Epidermal melanocyte (primary cell): Measurements from ENCODE around the gene HSPA12B.

Experiments
- DNase-seq: peaks from one replicate; pipeline ENCODE4 v3.0.0; 2011; ENCODE audit warnings: low spot score; ENCODE audit not compliant: insufficient read length

The HSPA12B gene

DNA sequence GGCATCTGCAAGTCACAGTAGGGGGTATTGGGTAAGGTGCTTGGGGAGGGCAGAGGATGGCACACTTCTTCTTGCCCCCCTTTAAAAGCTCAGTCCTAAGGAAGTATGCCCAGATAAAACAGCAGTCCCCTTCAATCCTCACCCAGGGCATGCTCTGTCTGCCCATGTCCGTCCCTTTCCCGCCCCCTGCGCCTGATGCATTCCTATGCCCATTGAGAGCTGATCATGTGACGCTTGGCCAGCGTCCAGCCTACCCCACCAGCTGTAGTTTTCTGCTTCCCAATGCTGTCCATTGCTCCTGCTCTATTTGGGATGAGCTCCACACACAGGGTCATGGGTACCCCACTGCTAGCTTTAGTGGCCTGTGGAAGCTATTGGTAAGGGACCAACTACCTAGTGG is 28.4 kb upstream of the HSPA12B start:
- DNase-seq = no peak

GRCh38 chr20:3705491-3705969 is 27.0 kb upstream of the HSPA12B start:
- no peak for DNase-seq

DNA sequence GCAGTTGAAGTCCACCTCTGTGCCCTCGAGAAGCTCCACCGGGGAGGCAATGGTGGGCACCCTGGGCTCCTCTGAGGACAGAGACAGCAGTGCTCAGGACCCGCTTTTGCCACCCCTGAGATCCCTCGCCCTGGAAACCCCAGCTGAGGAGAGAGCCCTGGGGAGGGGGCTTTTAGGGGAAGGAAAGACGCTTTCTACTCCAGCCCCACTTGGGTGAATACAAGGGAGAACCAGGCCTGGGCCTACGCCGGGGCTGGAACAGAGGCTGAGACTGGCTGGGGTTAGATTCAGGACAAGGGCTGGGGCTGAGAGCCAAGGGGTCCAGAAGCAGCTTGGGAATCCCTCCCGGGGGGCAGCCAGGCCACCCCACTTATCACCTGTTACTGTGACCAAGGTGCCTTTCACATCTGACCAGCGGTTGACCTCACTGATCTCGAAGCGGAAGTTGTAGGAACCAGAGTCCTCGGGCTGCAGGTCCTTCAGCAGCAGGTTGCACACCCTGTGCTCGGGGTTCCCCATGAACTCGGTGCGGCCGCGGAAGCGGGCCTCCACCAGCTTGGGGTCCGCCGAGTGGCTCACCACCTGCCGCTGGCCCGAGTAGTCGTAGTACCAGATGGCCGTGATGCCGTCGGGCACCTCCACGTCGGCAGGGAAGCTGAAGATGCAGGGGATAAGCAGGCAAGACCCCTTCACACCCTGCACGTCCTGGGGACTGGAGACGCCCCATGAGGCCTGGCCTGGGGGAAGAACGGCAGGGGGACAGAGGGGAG is 26.3 kb upstream of the HSPA12B start:
- no peak for DNase-seq

DNA sequence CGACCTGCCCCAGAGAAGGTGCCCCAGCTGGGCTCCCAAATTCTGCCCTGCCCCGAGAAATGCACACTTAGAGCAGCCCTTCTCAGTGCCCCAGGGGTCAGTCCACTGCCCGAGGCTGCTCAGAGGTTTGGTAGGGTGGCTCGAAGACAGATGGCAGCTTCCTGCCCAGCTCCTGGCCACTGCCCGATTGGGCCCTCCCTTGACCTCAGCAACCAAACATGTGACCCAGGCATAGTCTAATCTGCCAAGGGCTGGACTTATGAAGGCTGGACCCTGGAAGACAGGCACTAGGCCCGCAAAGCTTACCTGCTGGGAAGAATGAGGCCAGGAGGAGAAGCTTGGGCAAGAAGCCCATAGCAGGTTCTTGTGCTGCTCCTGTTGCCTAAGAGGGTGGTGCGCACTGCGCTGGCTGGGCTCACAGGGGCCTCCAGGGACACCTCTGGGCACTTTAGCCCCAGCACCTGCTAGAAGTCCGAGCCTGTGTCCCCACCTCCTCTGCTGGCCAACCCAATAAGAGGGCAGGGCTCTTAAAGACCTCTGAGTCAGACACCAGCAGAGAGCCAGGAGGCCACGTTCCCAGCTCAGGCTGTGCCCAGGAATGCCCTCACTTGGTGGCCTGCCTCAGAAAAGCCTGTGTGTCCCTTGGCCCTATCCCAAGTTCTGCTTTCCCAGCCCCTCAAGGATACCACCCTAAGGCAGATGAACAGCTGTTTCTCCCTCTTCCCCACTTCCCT is 25.5 kb upstream of the HSPA12B start:
- no peak for DNase-seq

DNA sequence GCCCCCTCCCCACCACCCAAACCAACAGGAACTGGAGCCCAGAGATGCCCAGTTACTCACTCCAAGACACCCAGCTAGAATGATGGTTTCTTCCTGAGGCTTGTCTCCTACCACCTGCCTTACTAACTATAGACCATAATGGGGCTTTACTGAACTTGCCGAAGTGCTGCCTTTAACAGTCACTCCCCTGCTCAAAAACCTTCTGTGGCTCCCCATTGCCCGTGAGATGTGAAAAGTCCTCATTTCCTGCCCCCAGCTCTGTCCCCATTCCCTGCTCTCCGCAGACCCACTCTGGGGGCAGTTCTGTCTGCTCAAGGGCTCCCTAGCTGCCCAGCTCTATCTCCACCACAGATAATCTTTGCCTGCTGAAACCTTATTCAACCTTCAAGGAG is 25.0 kb upstream of the HSPA12B start:
- no peak for DNase-seq

- no peak for DNase-seq
These were observed 22.4 kb upstream of the HSPA12B start for GRCh38 chr20:3710011-3710466.

GRCh38 chr20:3710703-3711483 is 21.6 kb upstream of the HSPA12B start:
- peak; percentile 77 for DNase-seq

DNA sequence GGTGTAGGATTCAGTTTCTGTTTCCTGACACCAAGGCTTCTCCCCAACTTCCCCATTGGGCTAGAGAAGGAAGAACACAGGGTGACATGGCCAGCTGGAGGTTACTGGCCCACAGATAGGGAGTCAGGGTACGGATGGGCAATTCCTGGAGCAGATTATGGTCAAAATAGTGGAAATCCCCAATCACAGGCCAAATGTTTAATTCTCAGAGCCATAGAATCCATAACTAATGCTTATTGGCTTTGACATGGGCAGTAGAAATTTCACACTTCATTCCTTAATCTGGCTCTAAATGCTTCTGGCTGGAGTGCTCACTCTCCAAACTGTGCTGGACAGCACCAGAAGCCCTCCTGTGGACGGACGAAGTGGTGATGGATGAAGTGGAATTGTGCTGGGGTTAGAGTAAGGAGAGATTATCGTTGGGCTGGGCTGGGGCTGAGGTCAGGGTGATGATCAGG is 21.0 kb upstream of the HSPA12B start:
- DNase-seq = no peak

DNA sequence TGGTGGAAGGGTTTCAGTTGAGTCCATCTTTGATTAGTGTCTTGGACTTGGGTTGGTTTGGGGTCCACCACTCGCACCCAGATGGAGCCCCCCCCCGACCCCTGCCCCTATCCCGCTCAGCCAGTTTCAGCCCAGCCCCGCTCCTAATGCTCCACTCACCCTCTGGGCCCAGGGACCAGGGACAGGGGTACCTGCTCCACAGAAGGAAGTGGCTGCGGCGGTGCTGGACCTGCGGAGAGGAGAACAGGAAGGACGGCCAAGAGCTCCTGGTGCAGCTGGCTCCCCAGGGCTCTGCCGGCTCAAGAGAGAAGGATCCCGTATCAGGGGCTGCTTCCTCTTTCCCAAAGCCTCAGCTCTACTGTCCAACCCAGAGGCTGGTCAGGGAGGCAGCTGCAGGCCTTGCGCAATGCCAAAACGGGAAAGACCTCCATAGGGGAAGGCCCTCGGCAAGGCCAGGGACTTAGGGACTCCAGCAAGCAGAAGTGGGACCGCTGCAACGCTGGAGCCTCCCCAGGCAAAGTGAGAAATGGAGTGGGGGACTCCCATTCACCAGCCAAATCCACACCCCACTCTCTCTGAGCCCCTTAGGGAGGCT is 20.1 kb upstream of the HSPA12B start, which contains the start of gene SIGLEC1:
Gene SIGLEC1 (minus strand): TSS at position 322 of the 595 bp plus-strand sequence. CDS start 5,472 bp downstream, outside the sequence.
- no peak for DNase-seq

GRCh38 chr20:3714092-3714491 is 18.4 kb upstream of the HSPA12B start:
- no peak for DNase-seq

DNA sequence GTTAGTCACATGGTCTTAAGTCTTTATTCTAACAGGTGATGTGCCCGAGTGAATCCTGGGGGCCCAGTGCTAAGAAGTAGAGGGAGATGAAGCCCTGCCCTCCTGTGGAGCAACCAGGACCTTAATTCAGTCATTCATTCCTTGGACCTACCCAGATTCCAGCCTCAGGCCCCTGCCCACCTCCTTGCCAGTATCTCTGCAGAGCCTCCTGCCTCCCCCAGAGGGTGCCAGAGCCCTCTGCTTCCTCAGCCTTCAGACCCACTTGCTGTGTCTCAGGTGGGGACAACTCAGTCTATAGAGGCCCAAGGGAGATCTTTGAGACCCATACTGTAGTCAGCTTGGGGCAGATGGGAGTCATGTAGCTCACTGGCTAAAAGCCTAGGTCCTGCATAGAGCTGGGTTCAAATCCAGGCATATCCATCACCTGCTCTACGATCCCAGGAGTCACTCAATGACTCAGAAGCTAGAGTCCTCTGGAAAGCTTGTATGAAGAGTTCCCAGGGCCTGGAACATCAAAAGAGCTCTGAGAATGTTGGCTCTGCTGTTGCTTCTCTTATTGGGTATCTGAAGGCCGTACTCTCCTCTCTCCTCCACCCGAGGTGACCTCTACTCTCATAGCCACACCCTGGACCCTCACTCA is 16.2 kb upstream of the HSPA12B start:
- DNase-seq = no peak

DNA sequence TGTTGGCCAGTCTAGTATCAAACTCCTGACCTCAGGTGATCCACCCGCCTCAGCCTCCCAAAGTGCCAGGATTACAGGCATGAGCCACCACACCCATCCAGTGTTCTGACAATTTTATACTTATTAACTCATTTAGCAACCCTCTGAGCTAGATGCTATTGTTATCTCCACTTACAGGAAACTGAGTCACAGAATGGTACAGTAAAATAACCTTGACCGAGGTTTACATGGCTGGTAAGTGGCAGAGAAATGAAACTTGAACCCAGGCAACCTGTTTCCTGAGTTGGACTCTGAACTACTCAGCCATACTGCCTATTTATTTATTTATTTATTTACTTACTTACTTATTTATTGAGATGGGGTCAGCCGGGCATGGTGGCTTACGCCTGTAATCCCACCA is 13.4 kb upstream of the HSPA12B start:
- no peak for DNase-seq

GRCh38 chr20:3720068-3720467 is 12.4 kb upstream of the HSPA12B start:
- no peak for DNase-seq

GRCh38 chr20:3720626-3721025 is 11.9 kb upstream of the HSPA12B start:
- no peak for DNase-seq

- no peak for DNase-seq
These were observed 10.6 kb upstream of the HSPA12B start for GRCh38 chr20:3721912-3722311.

DNA sequence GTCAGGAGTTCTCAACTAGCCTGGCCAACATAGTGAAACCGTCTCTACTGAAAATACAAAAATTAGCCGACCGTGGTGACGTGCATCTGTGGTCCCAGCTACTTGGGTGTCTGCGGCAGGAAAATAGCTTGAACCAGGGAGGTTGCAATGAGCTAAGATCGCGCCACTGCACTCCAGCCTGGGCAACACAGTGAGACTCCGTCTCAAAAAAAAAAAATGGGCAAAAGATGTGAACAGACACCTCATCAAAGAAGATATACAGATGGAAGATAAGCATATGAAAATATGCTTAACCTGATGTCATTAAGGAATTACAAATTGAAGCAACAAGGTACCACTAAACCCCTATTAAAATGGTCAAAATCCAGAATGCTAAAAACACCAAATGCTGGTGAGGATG is 9.2 kb upstream of the HSPA12B start:
- DNase-seq = no peak

GRCh38 chr20:3724356-3724755 is 8.1 kb upstream of the HSPA12B start:
- DNase-seq = no peak

DNA sequence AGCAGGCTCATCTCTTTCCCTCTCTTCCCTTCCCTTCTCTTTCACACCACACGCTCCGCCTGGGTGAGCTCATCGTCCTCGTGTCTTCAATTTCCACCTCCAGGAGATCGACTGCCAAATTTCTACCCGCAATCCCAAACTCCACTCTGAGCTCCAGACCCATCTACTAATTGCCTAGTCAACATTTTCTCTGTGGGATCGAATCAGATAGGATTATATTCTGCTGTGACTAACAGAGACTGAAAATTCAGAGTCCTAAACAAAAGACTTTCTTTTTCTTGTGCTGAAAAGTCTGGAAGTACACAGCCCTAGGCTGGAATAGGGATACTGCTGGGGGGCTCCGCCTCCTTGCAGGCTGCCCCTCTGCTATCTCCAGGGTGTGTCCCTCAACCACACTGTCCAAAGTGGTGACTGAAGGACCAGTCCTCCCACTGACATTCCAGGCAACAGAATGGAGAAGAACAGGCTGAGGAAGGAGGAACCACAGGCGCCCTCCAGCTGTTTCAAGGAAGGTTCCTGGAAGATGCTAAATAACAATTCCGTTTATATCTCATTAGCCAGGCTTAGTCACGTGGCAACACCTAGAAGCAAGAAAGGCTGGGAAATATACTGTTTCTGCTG is 5.0 kb upstream of the HSPA12B start:
- peak; percentile 52 for DNase-seq

GRCh38 chr20:3728354-3728753 is 4.1 kb upstream of the HSPA12B start:
- no peak for DNase-seq

- peak; percentile 13 for DNase-seq
These were observed 3.6 kb upstream of the HSPA12B start for GRCh38 chr20:3728876-3729275.
